Esophagus squamous epithelium (tissue), 4 donors: ENCODE results near the gene MRGPRX2.

Experiments used
- POLR2A ChIP-seq, 4 donors: fragments of 450-650 bp; IDR thresholded peaks; one replicate each; pipeline ENCODE4 v1.6.1; 2017; ENCODE audit warnings: antibody characterized with exemption in 4 of 4, mild to moderate bottlenecking in 4 of 4, moderate library complexity in 3 of 4
- TF ChIP-seq, protein P1 (sequence below), 6 experiments: fragments of 450-650 bp in 4 of 6; fragments of 200-600 bp in 2 of 6; sonication (generic) in 2 of 6; IDR thresholded peaks; one replicate each; pipeline ENCODE4 v1.5.1; 2016 to 2019; ENCODE audit warnings: antibody characterized with exemption in 6 of 6, mild to moderate bottlenecking in 4 of 6, moderate library complexity in 4 of 6

DNA sequence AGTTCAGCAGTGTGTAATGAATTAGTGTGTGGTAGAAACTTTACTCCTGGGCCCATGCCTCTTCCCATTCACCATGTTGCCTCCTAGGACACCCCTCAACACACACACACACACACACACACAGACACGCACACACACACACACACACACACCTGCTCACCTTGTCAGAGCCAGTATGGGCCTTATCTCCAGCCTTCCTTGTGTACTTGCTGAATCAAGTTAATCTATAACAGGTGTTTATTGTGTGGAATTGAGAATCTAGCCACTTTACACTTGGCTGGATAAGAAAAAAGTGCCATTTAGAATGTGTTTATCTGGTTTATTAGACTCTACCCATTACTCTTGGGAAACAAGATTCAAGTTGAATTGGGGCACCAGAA is 42.0 kb upstream of the MRGPRX2 start:
- TF ChIP-seq, protein P1, sequence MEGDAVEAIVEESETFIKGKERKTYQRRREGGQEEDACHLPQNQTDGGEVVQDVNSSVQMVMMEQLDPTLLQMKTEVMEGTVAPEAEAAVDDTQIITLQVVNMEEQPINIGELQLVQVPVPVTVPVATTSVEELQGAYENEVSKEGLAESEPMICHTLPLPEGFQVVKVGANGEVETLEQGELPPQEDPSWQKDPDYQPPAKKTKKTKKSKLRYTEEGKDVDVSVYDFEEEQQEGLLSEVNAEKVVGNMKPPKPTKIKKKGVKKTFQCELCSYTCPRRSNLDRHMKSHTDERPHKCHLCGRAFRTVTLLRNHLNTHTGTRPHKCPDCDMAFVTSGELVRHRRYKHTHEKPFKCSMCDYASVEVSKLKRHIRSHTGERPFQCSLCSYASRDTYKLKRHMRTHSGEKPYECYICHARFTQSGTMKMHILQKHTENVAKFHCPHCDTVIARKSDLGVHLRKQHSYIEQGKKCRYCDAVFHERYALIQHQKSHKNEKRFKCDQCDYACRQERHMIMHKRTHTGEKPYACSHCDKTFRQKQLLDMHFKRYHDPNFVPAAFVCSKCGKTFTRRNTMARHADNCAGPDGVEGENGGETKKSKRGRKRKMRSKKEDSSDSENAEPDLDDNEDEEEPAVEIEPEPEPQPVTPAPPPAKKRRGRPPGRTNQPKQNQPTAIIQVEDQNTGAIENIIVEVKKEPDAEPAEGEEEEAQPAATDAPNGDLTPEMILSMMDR (IDR thresholded peaks at IDR 0.05): no peak
- no peak for TF ChIP-seq POLR2A (IDR thresholded peaks at IDR 0.05)
